Measurements from ENCODE around the gene NCLN.
"Not testable (repeated sequence)": the region's sequence is repeated elsewhere in the genome, so short reads cannot be mapped to it uniquely, and the experiment has no call there.

The NCLN gene

DNA sequence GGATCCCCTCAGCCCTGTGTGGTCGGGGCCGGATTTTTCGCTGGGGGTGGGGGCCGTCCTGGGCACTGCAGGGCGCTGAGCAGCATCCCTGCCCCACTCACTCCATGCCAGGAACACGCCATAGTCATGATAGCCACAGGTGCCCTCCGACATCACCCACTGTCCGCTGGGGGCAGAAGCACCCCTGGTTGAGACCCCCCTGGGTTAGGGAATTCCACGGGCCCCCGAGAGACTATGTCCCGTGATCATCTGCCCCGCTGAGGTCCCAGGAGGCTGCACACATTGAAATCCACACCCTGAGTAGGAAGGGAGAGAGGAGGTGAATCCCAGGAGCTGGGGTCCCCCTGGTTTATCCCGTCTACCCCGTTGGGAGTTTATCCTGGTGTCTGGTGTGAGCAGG is 16.2 kb downstream of the NCLN start:
- Histone ChIP-seq H3K27me3 (replicated peaks; ENCODE audit: control insufficient read depth, insufficient read depth, low read length, poor library complexity, severe bottlenecking) (no peaks in the 10 kb centered on the region), H3K4me3 (ENCODE audit: insufficient read depth, low read depth, low read length, poor library complexity, severe bottlenecking) (no peak overlapping the region), H3K36me3 (ENCODE audit: control insufficient read depth, insufficient read depth, low read length) (peaks cover 21% of the 10 kb centered on the region), H3K27ac (ENCODE audit: insufficient read depth, low read length, poor library complexity, severe bottlenecking) (no peak overlapping the region), H3K4me1 (ENCODE audit: control insufficient read depth, insufficient read depth, low read length, poor library complexity, severe bottlenecking) (no peaks in the 10 kb centered on the region), H3K9me3 (ENCODE audit: control insufficient read depth, low read length) (no peaks in the 10 kb centered on the region)
- no peak for DNase-seq

DNA sequence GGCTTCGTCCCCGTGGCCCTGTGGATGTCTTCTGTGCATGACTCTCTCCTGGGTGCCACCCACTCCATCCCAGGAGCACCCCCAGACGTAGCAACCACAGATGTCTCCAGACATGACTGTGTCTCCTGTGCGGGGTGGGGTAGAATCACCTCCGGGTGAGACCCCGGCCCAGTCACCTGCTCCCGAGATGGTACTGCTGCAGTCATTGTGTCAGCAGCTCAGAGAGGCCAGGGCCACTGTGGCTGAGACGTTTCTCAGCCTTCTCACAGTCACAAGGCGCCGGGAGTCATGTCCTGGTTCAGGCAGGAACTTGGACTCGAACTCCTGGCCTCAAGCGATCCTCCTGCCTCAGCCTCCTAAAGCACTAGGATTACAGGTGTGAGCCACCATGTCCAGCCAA is 16.6 kb downstream of the NCLN start:
- Histone ChIP-seq H3K27me3 (replicated peaks; ENCODE audit: control insufficient read depth, insufficient read depth, low read length, poor library complexity, severe bottlenecking) (no peaks in the 10 kb centered on the region), H3K4me1 (ENCODE audit: control insufficient read depth, insufficient read depth, low read length, poor library complexity, severe bottlenecking) (no peaks in the 10 kb centered on the region), H3K9me3 (ENCODE audit: control insufficient read depth, low read length) (no peaks in the 10 kb centered on the region), H3K4me3 (ENCODE audit: insufficient read depth, low read depth, low read length, poor library complexity, severe bottlenecking) (no peak overlapping the region), H3K27ac (ENCODE audit: insufficient read depth, low read length, poor library complexity, severe bottlenecking) (no peak overlapping the region), H3K36me3 (ENCODE audit: control insufficient read depth, insufficient read depth, low read length) (peaks cover 25% of the 10 kb centered on the region)
- no peak for DNase-seq

DNA sequence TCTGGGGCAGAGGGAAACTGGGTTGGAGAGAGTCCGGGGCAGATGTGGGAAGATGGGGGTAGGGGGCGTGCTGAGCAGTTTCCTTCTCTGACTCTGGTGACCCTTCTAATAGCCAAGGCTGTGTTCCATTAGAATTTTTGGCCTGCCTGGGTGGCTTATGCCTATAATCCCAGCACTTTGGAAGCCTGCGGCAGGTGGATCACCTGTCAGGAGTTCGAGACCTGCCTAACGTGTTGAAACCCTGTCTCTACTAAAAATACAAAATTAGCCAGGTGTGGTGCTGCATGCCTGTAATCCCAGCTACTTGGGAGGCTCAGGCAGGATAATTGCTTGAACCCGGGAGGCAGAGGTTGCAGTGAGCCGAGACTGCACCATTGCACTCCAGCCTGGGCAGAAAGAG is 17.2 kb downstream of the NCLN start:
- peaks cover 30% of the 10 kb centered on the region for H3K36me3 ChIP-seq (ENCODE audit: control insufficient read depth, insufficient read depth, low read length)
- H3K27me3 ChIP-seq (replicated peaks; ENCODE audit: control insufficient read depth, insufficient read depth, low read length, poor library complexity, severe bottlenecking), result not testable (repeated sequence)

DNA sequence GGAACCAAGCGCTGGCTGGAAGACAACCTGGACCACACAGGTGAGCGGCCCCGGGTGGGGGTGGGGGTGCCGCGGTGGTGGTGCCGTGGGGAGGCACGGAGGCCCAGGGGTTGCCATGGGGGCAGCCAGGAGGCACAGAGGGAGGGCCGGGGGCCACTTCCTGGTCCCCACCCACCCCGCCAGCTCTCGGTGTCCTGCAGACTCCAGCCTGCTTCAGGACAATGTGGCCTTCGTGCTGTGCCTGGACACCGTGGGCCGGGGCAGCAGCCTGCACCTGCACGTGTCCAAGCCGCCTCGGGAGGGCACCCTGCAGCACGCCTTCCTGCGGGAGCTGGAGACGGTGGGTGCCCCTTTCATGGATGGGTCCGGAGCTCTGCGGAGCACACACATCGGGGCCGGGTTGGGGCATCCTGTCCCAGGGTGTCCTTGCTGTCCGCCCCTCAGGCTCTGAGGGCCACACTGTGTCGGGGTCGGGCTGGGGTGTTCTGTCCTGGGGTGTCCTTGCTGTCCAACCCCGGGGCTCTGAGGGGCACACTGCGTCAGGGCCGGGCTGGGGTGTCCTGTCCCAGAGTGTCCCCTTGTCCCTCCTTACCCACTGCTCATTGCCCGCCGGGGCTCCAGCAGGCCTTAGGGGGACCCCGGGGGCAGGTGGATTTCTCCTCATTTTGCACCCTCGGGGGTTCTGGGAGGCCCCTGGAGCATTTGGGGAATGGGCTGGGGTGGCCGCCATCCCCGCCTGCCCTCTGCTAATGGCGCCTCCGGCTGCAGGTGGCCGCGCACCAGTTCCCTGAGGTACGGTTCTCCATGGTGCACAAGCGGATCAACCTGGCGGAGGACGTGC is 18.3 kb downstream of the NCLN start:
- H3K4me1 ChIP-seq (ENCODE audit: control insufficient read depth, insufficient read depth, low read length, poor library complexity, severe bottlenecking), result no peaks in the 10 kb centered on the region
- H3K36me3 ChIP-seq (ENCODE audit: control insufficient read depth, insufficient read depth, low read length), result peaks cover 33% of the 10 kb centered on the region
- DNase-seq, result no peak
- H3K4me3 ChIP-seq (ENCODE audit: insufficient read depth, low read depth, low read length, poor library complexity, severe bottlenecking), result no peak overlapping the region
- no peak overlapping the region for H3K27ac ChIP-seq (ENCODE audit: insufficient read depth, low read length, poor library complexity, severe bottlenecking)
- no peaks in the 10 kb centered on the region for H3K27me3 ChIP-seq (replicated peaks; ENCODE audit: control insufficient read depth, insufficient read depth, low read length, poor library complexity, severe bottlenecking)
- H3K9me3 ChIP-seq (ENCODE audit: control insufficient read depth, low read length), result no peaks in the 10 kb centered on the region

More for the DNA sequence above, 17.2 kb downstream of the NCLN start:
- not testable (repeated sequence) for H3K4me1 ChIP-seq (ENCODE audit: control insufficient read depth, insufficient read depth, low read length, poor library complexity, severe bottlenecking); H3K9me3 ChIP-seq (ENCODE audit: control insufficient read depth, low read length); DNase-seq; H3K4me3 ChIP-seq (ENCODE audit: insufficient read depth, low read depth, low read length, poor library complexity, severe bottlenecking); H3K27ac ChIP-seq (ENCODE audit: insufficient read depth, low read length, poor library complexity, severe bottlenecking)

DNA sequence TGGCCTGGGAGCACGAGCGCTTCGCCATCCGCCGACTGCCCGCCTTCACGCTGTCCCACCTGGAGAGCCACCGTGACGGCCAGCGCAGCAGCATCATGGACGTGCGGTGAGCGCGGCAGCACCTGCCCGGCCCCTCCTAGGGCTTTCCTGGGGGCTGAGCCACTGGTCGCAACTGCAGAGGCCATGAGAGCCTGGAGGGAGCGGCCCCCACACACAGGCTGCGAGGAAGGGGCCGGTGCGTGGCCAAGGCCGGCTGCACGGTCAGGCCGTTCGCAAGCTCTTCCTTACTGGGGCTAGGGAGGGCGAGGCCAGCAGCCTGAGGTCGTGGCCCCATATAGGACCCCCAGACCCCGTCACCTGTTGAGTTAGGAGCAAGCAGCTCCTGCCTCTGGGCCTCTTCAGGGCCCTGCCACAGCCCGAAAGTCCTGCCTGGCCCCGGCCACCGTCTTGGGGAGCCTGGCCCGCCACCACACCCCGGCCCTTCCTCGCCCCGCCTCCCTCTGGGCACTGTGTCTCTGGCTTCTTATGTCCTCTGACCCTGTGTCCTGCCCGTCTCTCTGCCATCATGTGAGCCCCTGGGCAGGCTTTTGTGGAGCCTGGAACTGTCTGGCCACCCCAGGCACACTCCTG is 19.0 kb downstream of the NCLN start:
- H3K27me3 ChIP-seq (replicated peaks; ENCODE audit: control insufficient read depth, insufficient read depth, low read length, poor library complexity, severe bottlenecking), result no peaks in the 10 kb centered on the region
- H3K36me3 ChIP-seq (ENCODE audit: control insufficient read depth, insufficient read depth, low read length), result peaks cover 33% of the 10 kb centered on the region
- DNase-seq, result no peak
- no peak overlapping the region for H3K27ac ChIP-seq (ENCODE audit: insufficient read depth, low read length, poor library complexity, severe bottlenecking)
- no peaks in the 10 kb centered on the region for H3K4me1 ChIP-seq (ENCODE audit: control insufficient read depth, insufficient read depth, low read length, poor library complexity, severe bottlenecking)
- no peaks in the 10 kb centered on the region for H3K9me3 ChIP-seq (ENCODE audit: control insufficient read depth, low read length)
- no peak overlapping the region for H3K4me3 ChIP-seq (ENCODE audit: insufficient read depth, low read depth, low read length, poor library complexity, severe bottlenecking)

DNA sequence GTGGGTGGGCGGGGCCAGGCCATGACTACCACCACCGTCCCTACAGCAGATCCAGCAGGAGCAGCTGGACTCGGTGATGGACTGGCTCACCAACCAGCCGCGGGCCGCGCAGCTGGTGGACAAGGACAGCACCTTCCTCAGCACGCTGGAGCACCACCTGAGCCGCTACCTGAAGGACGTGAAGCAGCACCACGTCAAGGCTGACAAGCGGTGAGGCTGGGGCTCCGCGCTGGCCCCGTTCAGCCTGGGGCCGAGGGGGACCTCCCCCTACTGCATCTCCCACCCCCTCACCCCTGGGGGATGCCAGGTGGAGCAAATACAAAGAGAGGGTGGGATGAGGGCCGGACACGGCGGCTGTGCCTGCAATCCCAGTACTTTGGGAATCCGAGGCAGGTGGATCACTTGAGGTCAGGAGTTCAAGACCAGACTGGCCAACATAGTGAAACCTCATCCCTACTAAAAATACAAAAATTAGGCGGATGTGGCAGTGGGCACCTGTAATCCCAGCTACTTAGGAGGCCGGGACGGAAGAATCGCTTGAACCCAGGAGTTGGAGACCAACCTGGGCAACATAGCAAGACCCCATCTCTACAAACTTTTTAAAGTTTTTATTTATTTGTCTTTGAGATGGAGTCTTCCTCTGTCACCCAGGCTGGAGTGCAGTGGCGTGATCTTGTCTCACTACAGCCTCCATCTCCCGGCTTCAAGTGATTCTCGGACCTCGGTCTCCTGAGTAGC is 20.7 kb downstream of the NCLN start:
- Histone ChIP-seq H3K4me3 (ENCODE audit: insufficient read depth, low read depth, low read length, poor library complexity, severe bottlenecking) (no peak overlapping the region), H3K27me3 (replicated peaks; ENCODE audit: control insufficient read depth, insufficient read depth, low read length, poor library complexity, severe bottlenecking) (no peaks in the 10 kb centered on the region), H3K27ac (ENCODE audit: insufficient read depth, low read length, poor library complexity, severe bottlenecking) (no peak overlapping the region), H3K9me3 (ENCODE audit: control insufficient read depth, low read length) (no peaks in the 10 kb centered on the region), H3K36me3 (ENCODE audit: control insufficient read depth, insufficient read depth, low read length) (peaks cover 33% of the 10 kb centered on the region), H3K4me1 (ENCODE audit: control insufficient read depth, insufficient read depth, low read length, poor library complexity, severe bottlenecking) (no peaks in the 10 kb centered on the region)
- DNase-seq, result no peak

DNA sequence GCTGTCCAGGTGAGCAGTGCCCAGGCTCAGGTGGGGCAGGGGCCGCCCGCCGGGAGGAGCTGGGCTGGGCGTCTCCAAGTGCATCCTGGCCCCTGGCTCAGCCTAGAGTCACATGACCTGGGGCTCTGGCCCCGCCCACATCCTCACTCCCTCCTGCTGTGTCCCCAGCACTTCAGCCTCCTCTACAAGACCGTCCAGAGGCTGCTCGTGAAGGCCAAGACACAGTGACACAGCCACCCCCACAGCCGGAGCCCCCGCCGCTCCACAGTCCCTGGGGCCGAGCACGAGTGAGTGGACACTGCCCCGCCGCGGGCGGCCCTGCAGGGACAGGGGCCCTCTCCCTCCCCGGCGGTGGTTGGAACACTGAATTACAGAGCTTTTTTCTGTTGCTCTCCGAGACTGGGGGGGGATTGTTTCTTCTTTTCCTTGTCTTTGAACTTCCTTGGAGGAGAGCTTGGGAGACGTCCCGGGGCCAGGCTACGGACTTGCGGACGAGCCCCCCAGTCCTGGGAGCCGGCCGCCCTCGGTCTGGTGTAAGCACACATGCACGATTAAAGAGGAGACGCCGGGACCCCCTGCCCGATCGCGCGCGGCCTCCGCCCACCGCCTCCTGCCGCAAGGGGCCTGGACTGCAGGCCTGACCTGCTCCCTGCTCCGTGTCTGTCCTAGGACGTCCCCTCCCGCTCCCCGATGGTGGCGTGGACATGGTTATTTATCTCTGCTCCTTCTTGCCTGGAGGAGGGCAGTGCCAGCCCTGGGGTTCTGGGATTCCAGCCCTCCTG is 21.9 kb downstream of the NCLN start:
- DNase-seq, result no peak
- Histone ChIP-seq H3K4me1 (ENCODE audit: control insufficient read depth, insufficient read depth, low read length, poor library complexity, severe bottlenecking) (no peaks in the 10 kb centered on the region), H3K27me3 (replicated peaks; ENCODE audit: control insufficient read depth, insufficient read depth, low read length, poor library complexity, severe bottlenecking) (no peaks in the 10 kb centered on the region), H3K4me3 (ENCODE audit: insufficient read depth, low read depth, low read length, poor library complexity, severe bottlenecking) (no peak overlapping the region), H3K27ac (ENCODE audit: insufficient read depth, low read length, poor library complexity, severe bottlenecking) (no peak overlapping the region), H3K9me3 (ENCODE audit: control insufficient read depth, low read length) (no peaks in the 10 kb centered on the region), H3K36me3 (ENCODE audit: control insufficient read depth, insufficient read depth, low read length) (peaks cover 33% of the 10 kb centered on the region)

DNA sequence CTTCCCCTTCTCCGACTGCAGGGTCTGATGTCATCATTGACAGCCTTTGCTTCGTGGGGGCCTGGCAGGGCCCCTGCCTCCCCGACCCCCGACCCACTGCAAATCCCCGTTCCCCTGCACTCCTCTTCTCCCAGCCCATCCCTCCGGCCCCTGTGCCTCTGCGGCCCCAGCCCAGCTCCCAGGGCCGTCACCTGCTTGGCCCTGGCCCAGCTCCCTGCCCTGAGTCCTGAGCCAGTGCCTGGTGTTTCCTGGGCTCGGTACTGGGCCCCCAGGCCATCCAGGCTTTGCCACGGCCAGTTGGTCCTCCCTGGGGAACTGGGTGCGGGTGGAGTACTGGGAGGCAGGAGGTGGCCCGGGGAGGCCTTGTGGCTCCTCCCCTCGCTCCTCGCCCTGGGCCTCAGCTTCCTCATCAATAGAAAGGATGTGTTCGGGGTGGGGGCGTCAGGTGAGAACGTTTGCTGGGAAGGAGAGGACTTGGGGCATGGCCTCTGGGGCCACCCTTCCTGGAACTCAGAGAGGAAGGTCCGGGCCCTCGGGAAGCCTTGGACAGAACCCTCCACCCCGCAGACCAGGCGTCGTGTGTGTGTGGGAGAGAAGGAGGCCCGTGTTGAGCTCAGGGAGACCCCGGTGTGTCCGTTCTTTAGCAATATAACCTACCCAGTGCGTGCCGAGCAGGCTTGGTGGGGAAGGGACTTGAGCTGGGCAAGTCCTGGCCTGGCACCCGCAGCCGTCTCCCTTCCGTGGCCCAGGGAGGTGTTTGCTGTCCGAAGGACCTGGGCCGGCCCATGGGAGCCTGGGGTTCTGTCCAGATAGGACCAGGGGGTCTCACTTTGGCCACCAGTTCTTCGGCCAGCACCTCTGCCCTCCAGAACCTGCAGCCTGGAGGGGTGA is 22.8 kb downstream of the NCLN start:
- no peaks in the 10 kb centered on the region for H3K9me3 ChIP-seq (ENCODE audit: control insufficient read depth, low read length)
- H3K36me3 ChIP-seq (ENCODE audit: control insufficient read depth, insufficient read depth, low read length), result peaks cover 33% of the 10 kb centered on the region
- H3K4me3 ChIP-seq (ENCODE audit: insufficient read depth, low read depth, low read length, poor library complexity, severe bottlenecking), result no peak overlapping the region

More for the DNA sequence above, 22.8 kb downstream of the NCLN start:
- Histone ChIP-seq H3K4me1 (ENCODE audit: control insufficient read depth, insufficient read depth, low read length, poor library complexity, severe bottlenecking) (no peaks in the 10 kb centered on the region), H3K27ac (ENCODE audit: insufficient read depth, low read length, poor library complexity, severe bottlenecking) (no peak overlapping the region), H3K27me3 (replicated peaks; ENCODE audit: control insufficient read depth, insufficient read depth, low read length, poor library complexity, severe bottlenecking) (no peaks in the 10 kb centered on the region)
- DNase-seq, result no peak
